ENCODE data around the gene QRICH2. TPM values are rescaled to one million over a fixed set of nuclear protein-coding genes. Genes with fewer than 3 reads are reported as not detected.
"Not testable (repeated sequence)": the region's sequence is repeated elsewhere in the genome, so short reads cannot be mapped to it uniquely, and the experiment has no call there.

The QRICH2 gene
- total and polyA plus RNA-seq, 3 donors from 2014 or later: 27.0 to 43.4 (median 39.0) TPM

DNA sequence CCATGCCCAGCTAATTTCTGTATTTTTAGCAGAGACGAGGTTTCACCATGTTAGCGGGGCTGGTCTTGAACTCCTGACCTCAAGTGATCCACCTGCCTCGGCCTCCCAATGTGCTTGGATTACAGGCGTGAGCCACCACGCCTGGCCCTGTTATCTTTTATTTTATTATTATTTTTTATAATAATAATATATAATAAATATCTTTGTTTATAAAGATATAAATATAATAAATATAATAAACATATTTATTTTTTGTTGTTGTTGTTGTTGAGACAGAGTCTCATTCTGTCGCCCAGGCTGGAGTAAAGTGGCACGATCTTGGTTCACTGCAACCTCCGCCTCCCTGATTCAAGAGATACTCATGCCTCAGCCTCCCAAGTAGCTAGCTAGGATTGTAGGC lies 60.8 kb downstream of the QRICH2 start:
- Histone ChIP-seq H3K9me3 (no peaks in the 10 kb centered on the region), H3K4me1 (no peaks in the 10 kb centered on the region), H3K36me3 (ENCODE audit: low read depth, missing control alignments) (no peaks in the 10 kb centered on the region), H3K4me3 (no peak overlapping the region), H3K27me3 (no peaks in the 10 kb centered on the region), H3K27ac (no peak overlapping the region)
- 92 to 95% methylated on average over 8 of the region's 8 CpGs for WGBS, 2 donors
- TF ChIP-seq, protein P1, sequence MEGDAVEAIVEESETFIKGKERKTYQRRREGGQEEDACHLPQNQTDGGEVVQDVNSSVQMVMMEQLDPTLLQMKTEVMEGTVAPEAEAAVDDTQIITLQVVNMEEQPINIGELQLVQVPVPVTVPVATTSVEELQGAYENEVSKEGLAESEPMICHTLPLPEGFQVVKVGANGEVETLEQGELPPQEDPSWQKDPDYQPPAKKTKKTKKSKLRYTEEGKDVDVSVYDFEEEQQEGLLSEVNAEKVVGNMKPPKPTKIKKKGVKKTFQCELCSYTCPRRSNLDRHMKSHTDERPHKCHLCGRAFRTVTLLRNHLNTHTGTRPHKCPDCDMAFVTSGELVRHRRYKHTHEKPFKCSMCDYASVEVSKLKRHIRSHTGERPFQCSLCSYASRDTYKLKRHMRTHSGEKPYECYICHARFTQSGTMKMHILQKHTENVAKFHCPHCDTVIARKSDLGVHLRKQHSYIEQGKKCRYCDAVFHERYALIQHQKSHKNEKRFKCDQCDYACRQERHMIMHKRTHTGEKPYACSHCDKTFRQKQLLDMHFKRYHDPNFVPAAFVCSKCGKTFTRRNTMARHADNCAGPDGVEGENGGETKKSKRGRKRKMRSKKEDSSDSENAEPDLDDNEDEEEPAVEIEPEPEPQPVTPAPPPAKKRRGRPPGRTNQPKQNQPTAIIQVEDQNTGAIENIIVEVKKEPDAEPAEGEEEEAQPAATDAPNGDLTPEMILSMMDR (IDR thresholded peaks at IDR 0.05): no peak
- TF ChIP-seq POLR2A (IDR thresholded peaks at IDR 0.05): no peak
- DNase-seq: no peak
- intact Hi-C loops (cut with DNase I; ENCODE audit: low total_unique reads): no loop called here

DNA sequence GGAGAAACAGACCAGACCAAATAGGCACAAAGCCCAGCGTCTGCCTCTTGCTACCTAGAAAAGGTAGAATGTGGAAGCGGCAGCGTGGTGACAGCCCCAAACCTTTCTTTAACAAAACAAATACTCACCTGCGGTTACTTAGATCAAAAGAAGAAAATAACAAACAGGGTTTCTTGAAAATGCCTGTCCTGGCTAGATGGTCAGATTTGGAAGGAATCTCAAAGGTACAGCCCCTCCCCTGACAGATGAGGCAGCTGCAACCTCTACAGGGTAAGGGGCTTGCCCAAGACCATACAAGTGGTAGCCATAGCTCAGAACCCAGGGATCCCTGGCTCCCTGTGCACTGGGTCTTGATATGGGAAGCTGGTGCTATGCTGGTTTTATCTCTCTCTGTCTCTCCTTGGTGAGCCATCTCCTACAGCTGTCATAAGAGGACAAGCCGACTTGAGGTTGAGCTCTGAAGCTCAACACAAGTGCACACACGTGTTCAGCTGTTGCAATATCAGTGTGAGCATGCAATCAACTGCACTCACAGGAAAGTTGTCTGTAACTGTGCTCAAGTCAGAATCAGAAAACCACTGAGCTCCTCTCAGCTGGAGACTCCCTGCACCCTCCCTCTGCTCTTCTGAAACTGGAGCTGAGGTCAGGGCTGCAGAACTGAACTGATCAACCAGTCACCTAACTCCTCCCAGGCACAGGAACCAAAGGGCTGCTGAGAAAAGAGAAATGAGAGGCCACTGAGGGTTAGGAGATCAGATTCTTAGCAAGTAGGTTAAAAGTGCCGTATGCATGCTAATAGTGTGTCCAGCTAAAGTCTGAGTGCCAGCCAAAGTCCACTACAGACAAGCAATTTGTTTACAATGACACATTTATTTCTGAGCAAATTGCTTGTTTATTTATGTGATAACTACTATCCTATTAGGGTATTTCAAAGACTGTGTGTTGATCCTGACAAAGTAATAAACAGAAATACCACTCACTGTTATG lies 61.7 kb downstream of the QRICH2 start:
- no peak for TF ChIP-seq POLR2A (IDR thresholded peaks at IDR 0.05)
- TF ChIP-seq, protein P1 (IDR thresholded peaks at IDR 0.05): no peak
- intact Hi-C loops (cut with DNase I; ENCODE audit: low total_unique reads): no loop called here
- no peak for DNase-seq

DNA sequence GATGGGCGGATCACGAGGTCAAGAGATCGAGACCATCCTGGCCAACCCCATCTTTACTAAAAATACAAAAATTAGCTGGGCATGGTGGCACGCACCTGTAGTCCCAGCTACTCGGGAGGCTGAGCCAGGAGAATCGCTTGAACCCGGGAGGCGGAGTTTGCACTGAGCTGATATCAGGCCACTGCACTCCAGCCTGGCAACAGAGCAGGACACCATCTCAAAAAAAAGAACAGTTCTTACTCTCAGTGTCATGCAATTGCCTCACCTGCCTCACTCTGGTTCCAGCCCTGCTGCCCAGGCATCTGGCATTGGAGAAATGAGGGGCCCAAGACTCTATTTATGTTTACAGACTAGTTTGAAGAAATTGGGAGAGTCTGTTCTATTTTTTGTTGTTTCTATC lies 63.4 kb downstream of the QRICH2 start:
- H3K4me3 ChIP-seq; intact Hi-C loops (cut with DNase I; ENCODE audit: low total_unique reads); DNase-seq; H3K27ac ChIP-seq; H3K27me3 ChIP-seq; H3K9me3 ChIP-seq; H3K36me3 ChIP-seq (ENCODE audit: low read depth, missing control alignments); H3K4me1 ChIP-seq: not testable (repeated sequence)
- WGBS, 2 donors: 89 to 99% methylated on average over 8 of the region's 8 CpGs

More for the DNA sequence above, 61.7 kb downstream of the QRICH2 start:
- no peak overlapping the region for H3K27ac ChIP-seq
- no peaks in the 10 kb centered on the region for H3K4me1 ChIP-seq
- H3K9me3 ChIP-seq: no peaks in the 10 kb centered on the region
- WGBS, 2 donors: 75 to 77% methylated on average over 7 of the region's 7 CpGs
- H3K27me3 ChIP-seq: no peaks in the 10 kb centered on the region
- no peaks in the 10 kb centered on the region for H3K36me3 ChIP-seq (ENCODE audit: low read depth, missing control alignments)
- H3K4me3 ChIP-seq: no peak overlapping the region

DNA sequence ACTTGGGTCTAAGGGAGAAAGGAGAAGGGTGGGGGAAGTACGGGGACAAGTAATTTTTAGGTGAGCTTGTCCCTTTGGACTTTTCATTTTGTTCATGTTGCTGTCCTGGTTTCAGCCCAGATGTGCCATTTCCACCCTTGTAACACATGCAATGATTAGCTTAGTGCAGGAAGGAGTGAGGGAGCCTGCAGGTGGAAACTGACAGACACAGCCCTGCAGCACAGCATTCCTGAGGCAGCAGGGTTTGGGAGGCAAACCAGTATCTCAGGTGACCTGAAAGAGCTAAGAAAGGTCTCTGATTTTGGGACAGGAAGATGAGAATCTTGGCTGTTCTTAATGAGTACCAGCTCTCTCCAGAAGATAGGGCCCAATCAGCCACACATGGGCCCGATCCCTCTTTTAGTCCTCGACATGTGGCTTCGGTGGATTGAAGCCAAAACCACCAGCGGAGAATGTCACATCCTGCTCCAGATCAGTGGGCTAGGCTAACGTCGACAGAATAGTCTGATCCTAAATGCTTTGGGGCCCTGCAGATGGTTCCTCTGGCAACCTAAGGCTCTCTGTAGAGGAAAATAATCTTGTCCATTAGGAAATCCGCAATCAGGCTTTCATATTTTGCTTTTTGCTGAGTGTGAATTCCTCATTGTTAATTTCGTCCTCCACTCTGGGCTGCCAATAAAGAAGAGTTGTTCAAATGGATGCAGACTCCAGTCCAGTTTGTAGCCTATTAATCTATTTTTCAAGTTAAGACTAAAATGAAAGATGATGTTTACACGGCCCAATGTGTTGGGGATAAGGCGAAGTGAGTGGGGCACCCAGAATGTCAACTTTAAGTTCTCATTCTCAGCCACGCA lies 64.0 kb downstream of the QRICH2 start:
- 72 to 78% methylated on average over 12 of the region's 12 CpGs for WGBS, 2 donors
- H3K36me3 ChIP-seq (ENCODE audit: low read depth, missing control alignments): no peaks in the 10 kb centered on the region
- no peaks in the 10 kb centered on the region for H3K9me3 ChIP-seq
- no peak overlapping the region for H3K27ac ChIP-seq
- intact Hi-C loops (cut with DNase I; ENCODE audit: low total_unique reads): no loop called here
- no peaks in the 10 kb centered on the region for H3K4me1 ChIP-seq
- TF ChIP-seq POLR2A (IDR thresholded peaks at IDR 0.05): no peak
- TF ChIP-seq, protein P1 (IDR thresholded peaks at IDR 0.05): no peak
- H3K27me3 ChIP-seq: no peaks in the 10 kb centered on the region
- no peak for DNase-seq
- H3K4me3 ChIP-seq: no peak overlapping the region

DNA sequence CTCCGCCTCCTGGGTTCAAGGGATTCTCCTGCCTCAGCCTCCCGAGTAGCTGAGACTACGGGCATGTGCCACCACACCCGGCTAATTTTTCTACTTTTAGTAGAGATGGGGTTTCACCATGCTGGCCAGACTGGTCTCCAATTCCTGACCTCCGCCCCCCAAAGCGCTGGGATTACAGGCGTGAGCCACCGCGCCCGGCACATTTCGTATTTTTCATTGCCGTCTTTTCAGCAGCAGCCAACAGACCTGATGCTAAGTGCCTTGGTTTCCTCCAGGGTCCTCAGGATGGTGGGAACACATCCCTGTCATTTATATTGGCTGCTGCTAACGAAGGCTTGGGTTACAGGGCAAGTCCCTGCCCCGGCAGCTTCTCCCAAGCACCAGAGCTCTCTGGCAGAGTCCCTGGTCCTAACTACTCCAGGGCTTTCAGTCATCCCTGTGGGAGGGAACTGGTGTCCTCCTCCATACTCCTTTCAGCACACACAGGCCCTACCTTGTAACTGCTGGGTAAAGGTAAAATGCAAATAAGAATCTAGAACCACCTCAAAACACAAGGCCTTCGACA lies 66.3 kb downstream of the QRICH2 start:
- Histone ChIP-seq H3K36me3 (ENCODE audit: low read depth, missing control alignments) (no peaks in the 10 kb centered on the region), H3K4me1 (no peaks in the 10 kb centered on the region), H3K27me3 (no peaks in the 10 kb centered on the region), H3K9me3 (no peaks in the 10 kb centered on the region), H3K27ac (peak overlapping the region in 1 of 2 donors; percentile 82), H3K4me3 (peak overlapping the region in 1 of 2 donors; percentile 71)
- DNase-seq: no peak
- 72 to 79% methylated on average over 15 of the region's 15 CpGs for WGBS, 2 donors
- intact Hi-C loops (cut with DNase I; ENCODE audit: low total_unique reads): no loop called here
- TF ChIP-seq, protein P1 (IDR thresholded peaks at IDR 0.05): no peak
- no peak for TF ChIP-seq POLR2A (IDR thresholded peaks at IDR 0.05)

Measured in testis (tissue), 3 donors.